HG02973 (cell line): ENCODE results near the gene FOSL1.
A peak's percentile ranks its signal among the peaks of the same experiment; 100 is the strongest.
"Not testable (repeated sequence)": the region's sequence is repeated elsewhere in the genome, so short reads cannot be mapped to it uniquely, and the experiment has no call there.

Experiments used
- ATAC-seq: cut with Tn5 transposase; IDR thresholded peaks from one replicate; pipeline ENCODE4 v1.9.1; 2021; ENCODE audit warnings: moderate library complexity; ENCODE audit not compliant: unreplicated experiment

The FOSL1 gene

DNA sequence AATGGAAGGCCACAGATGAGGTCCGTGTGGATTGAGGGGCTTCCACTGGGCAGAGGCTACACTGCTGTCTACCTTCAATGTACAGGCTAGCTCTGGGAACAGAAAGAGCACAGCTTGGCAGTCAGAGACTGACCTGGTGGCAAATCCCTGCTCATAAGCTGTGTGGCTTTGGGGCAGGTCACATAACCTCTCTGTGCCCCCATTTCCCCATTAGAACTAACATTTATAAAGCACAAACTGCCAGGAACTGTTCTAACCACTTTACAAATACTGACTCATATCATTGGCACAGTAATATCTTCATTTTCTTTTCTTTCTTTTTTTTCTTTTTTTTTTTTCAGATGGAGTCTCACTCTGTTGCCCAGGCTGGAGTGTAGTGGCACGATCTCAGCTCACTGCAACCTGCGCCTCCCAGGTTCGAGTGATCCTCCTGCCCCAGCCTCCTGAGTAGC is 3.1 kb downstream of the FOSL1 start:
- ATAC-seq, result no peak

DNA sequence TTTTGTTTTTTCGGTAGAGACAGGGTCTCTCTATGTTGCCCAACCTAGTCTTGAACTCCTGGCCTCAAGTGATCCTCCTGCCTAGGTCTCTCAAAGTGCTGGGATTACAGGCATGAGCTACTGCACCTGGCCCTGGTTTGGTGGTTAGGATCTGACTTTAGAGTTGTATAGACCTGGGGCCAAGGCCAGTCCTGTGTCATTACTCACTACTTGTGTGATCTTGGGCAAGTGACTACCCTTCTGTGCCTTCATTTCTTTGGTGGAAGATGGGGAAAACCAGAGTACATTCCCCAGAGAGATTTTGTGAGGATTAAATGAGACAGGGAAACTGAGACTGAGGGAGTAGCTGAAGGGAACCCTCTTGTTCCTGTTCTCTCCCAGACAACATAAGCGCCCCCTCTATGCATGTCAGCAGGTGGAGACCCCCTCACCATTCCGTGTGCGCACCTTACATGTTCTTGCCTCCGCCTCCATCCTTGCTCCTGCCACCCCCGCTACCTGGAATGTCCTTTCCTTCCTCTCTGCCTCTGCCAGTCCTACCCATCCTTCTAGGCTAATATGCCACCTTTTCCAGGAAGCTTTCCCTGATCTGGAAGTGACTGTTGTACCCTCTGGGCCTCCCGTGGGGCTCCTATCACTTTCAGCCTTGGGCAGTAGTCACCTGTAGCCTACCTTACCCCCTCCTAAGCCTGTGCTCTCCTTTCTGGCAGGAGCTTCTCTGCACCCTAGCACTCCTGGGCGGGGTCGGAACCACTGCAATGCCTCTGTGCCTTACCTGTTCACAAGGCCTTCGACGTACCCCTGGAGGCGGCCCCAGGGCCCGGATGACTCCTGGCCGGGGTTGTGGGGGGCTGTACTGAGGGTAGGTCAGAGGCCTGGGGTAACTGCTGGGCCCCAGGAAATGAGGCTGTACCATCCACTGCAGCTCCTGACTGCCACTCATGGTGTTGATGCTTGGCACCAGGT is 3.9 kb downstream of the FOSL1 start:
- ATAC-seq, result no peak

DNA sequence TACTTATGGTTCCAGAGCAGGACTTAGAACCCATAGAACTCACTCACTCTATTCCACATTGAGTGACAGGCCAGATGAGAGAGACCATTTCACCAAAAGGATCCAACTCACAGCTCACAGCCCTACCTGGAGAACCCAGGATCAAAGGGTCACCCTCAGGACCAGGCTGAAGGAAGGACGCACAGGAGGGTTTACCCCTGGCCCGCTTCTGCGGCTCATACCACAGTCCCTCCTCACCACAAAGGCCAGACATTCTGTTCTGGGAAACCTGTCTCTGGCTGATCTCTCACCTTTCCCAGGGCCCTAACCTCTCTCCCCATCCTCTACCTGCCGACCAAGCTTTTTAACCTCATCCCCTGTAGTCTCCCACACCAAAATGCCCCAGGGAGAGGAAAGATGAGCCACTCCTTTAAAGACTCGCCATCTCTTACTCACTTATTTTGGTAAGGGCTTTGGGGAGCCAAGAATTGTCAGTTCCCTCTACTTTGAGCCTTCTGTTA is 4.7 kb downstream of the FOSL1 start:
- no peak for ATAC-seq

DNA sequence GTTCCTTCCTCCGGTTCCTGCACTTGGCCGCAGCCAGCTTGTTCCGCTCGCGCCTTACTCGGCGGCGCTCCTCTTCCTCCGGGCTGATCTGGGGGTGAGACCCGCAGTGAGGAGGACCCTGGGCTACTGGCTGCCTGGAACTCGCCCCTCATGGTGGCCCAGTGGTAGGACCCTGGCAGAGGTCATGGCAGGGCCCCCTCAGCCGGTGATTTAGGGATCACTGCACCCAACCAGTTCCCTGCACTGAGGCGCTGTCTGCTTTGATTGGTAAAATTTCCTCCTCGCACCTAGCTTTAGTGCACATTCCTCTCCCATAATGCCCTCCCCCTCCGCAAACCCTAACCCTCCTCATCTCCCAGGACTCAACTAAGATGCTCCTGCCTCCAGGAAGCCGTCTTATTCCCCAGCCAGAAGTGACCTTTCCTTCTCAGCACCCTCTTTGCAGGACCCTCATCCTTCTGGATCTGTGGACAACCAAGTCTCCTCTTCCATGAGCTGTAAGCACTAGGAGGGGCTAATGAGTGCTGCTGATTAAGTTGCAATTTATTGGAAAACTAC is 6.1 kb downstream of the FOSL1 start:
- no peak for ATAC-seq

DNA sequence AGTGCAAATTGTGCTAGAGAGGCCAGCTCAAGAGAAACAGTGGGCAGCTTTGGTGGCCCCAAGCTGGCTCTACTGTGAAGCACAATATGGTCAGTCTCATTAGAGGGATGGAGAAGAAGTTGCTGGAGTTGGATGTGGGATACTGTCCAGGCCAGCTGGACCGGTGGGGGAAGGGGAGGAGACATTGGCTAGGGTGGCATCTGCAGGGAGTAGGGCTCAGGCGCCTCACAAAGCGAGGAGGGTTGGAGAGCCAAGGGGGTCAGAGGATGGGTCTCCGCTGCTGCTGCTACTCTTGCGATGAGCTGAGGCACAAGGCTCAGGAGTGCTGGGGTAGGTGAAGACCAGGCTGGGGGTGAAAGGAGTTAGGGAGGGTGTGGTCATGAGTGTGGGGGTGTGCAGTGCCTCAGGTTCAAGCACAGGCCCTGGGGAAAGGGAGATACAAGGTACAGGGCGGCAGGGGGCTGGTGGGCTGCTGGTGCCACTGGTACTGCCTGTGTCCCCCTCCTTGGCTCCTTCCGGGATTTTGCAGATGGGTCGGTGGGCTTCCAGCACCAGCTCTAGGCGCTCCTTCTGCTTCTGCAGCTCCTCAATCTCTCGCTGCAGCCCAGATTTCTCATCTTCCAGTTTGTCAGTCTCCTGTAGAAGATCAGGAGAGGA is 7.4 kb downstream of the FOSL1 start:
- ATAC-seq, result no peak

DNA sequence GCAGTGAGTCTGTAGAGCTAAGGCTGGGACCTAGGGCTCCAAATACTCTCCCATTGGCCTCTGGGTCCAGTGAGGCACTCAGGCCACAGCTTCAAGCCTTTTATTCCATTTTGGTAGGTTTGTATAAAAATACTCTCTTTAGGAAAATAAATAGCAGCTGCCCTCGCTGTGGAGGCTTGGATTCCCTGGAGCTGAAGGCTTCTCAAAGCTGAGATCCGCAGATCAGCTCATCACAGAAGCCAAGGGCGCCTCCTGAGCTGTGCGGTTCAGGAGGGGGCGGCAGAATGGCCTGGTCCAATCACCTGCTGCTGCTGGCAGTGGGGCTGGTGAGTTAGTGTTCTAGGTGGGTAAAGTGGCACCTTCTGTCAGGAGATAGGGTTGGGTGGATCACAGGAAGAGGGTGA is 8.0 kb downstream of the FOSL1 start:
- not testable (repeated sequence) for ATAC-seq

DNA sequence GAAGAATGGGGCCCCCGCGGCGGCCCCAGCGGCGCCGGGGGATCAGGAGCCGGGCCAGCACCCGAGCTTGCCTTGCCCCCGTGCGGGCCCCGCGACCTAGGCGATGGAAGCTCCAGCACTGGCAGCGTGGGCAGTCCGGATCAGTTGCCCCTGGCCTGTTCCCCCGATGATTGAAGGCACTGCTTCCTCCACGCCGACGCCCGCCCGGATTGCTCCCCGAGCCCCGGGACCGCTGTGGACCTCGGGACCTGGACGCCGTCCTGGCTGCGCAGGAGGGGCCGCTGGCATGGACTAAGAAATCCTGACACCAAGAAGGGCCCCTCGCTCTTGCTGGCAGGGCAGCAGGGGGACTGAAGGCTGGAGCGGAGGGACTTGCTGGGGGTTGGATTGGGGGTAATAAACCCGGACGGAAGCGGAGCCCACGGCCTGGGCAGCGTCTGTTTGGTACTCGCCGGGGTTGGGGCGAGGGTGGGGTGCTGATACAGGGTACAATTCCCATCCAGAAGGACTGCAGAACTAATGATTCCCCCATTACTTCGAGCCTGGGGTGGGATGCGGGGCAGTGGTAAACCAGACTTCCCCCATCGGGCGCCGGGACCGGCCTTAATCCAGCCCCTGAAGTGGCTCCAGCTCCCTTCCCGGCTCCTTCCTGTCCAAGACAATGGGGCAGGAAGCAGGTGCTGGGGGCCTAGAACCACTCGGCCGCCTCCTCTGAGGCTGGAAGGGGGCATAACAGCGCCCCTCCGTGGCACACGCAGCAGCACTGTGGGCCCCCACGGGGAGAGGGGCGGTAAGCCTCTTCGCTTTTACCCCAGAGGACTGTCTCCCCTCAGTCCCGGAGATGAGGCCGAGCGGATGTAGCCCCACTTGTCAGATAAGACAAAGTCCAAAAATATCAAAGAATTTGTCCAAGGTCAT is 8.7 kb downstream of the FOSL1 start:
- ATAC-seq, result no peak

DNA sequence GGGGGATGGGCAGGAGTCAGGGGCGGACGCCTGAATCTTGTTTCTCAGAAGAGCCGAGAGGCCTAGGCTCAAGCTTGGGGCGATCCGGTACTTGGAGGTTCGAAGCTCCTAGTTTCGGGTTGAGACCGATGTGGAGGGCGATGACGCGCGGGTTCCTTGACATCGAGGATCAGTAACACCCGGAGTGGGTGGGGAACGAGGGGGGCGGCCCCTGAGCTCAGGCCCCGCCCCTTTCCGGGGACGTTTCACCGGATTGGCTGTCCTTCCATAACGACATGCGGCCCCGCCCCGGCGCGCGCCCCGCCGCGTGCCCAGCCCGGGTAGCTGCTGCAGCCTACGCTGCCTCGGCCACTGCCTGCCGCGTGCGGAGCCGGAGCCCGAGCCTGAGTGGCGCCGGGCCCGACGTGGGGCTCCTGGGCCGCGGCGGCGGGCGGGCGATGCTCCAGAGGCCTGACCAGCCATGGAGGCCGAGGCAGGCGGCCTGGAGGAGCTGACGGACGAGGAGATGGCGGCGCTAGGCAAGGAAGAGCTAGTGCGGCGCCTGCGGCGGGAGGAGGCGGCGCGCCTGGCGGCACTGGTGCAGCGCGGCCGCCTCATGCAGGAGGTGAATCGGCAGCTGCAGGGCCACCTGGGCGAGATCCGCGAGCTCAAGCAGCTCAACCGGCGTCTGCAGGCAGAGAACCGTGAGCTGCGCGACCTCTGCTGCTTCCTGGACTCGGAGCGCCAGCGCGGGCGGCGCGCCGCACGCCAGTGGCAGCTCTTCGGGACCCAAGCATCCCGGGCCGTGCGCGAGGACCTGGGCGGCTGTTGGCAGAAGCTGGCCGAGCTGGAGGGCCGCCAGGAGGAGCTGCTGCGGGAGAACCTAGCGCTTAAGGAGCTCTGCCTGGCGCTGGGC is 9.6 kb downstream of the FOSL1 start, which contains the start of gene CCDC85B:
TSS of gene CCDC85B (plus strand) at position 350 of the 895 bp plus-strand sequence. CDS start at position 461, 111 bp downstream.
- peak; percentile 38 for ATAC-seq

DNA sequence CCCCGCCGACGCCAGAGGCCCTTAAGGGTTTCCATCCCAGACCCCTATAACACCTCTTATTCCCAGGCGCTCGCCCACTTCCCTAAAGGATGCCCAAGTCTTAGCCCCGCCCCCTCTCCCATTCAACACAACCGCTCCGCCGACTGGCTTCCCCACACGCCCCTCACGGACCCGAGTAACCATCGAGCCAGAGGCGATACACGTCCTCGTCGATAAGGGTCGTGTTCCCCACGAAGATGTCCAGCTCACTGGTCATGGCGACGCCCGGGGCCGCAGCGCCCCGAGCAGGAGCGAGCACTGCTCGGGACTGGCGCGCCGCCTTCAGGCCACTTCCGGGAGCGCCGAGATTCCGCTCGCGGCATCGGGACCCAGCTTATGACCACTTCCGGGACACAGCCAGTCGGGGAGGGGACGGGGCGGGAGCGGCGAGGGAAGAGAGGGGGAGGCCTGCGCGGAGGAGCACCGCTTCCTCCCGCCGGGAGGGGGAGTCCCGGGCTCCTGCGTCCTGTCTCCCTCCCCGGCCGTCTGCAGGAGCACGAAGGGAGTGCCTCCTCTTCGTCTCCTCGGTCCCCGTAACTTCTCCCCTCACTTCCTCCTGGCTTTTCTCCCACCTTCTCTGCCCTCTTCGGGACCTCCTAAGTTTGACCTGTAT is 11.9 kb downstream of the FOSL1 start, which contains the start of gene FIBP:
TSS of gene FIBP (minus strand) at position 309 of the 652 bp plus-strand sequence. CDS start at position 256, 53 bp downstream.
- ATAC-seq, result peak; percentile 43

DNA sequence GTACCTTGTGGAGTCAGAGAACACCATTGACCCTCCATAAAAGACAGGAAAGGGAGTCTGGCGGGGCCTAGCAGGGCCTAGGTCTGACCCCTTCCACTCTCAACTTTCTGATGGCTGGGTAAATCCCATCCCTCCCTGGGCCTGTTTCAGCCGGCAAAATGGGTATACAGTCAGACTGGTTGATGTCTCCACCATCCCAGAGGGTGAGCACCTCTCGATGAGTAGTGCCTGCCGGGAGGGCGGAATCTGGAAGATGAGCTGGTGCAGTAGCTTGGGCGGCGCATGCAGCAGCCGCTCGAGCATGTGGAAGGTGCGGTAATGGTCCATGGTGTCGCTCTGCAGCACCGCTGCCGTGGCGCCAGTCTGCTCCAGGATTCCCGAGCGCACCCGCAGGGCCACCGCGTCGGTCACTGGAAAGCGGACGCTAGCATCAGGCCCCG is 12.4 kb downstream of the FOSL1 start:
- ATAC-seq, result no peak

DNA sequence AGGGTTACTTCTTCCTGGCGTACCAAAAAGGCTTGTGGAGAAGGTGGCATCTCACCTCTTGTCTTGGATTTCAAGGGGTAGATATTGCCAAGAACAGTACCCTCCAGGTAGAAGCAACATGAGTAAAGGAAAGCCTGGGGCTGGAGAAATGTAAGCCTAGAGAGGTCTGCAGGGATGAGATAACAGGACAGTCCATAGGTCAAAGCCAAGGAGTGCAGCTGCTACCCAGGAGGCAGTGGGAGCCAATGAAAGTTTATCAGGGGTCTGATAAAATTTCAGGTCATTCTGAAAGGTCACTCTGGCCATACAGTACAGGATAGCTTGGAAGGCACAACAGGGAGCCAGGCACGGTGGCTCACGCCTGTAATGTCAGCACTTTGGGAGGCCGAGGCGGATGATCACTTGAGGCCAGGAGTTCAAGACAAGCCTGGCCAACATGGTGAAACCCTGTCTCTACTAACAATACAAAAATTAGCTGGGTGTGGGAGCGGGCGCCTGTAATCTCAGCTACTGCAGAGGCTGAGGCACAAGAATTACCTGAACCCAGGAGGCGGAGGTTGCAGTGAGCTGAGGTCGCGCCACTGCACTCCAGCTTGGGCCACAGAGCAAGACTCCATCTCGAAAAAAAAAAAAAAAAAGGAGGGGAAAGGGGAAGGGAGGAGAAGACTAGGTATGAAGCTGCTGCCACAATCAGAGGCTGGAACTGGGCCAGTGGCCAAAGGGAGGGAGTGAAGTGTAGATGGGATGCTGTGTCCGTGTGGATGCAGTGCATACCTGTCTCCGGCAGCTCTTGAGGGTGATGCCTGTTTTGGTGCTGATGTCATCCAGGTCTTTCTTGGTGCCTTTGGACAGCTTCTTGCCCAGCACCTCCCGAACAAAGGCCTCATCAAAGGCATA is 13.1 kb downstream of the FOSL1 start:
- ATAC-seq, result no peak

DNA sequence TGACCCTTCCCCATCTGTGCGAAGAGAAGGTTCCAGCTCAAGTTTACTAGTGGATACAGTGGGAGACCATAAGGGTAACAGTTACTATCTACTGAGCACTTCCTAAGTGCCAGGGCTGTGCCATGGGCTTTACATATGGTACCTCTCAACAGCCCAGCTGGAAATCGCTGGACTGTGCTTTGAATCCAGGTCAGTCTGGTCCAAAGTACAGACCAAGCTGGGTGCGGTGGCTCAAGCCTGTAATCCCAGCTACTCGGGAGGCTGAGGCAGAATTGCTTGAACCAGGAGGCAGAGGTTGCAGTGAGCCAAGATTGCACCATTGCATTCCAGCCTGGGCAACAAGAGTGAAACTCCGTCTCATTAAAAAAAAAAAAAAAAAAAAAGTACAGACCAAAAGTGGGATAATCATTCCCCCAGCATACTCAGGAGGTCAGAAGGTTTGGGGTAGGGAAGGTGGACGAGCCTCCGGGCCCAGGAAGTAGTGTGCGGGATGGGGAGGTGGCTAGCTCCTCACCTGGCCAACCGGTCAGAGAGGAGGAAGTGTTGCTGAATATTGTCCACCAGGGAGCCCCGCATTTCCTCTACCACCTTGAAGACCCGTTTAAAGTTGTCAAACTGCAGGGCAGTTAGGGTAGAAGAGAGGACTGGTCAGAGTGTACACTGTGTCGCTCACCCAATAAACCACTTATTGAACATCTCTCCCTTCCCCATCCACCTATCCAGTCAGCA is 14.2 kb downstream of the FOSL1 start:
- no peak for ATAC-seq

DNA sequence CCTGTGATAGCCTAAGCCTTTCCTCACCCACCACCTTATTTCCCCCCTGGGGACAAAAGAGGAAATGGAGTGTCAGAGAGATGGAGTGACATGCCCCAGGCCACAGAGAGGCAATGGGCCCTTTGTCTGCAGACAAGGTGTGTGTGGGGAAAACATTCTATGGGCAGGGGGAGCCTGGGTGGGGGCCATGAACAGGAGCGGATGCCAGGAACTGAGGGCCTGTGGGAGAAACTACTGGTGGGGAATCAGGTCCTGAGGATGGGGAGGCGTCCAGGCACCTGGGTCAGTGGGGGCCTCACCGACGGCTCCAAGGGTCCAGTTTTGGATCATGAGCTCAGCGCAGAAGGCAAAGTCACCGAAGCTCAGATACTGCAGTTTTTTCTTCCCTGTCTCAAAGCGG is 15.0 kb downstream of the FOSL1 start:
- ATAC-seq, result no peak

DNA sequence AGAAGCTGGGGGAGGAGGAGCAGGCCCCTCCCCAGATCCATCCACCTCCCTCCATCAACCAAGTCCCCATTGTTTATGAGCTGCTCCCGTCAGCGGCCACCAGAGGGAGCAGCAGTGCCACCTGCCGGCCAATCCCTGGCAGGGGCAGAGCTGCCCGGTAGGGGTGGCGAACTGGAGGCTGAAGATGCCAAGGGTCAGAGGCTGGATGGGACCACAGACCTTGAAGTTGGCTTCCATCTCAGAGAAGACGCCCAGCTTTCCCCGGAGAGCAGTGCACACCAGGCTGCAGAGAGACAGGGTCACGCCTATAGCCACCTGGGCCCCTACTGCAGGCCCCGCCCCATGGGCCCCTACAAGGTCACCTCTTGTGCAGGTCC is 15.5 kb downstream of the FOSL1 start:
- no peak for ATAC-seq

DNA sequence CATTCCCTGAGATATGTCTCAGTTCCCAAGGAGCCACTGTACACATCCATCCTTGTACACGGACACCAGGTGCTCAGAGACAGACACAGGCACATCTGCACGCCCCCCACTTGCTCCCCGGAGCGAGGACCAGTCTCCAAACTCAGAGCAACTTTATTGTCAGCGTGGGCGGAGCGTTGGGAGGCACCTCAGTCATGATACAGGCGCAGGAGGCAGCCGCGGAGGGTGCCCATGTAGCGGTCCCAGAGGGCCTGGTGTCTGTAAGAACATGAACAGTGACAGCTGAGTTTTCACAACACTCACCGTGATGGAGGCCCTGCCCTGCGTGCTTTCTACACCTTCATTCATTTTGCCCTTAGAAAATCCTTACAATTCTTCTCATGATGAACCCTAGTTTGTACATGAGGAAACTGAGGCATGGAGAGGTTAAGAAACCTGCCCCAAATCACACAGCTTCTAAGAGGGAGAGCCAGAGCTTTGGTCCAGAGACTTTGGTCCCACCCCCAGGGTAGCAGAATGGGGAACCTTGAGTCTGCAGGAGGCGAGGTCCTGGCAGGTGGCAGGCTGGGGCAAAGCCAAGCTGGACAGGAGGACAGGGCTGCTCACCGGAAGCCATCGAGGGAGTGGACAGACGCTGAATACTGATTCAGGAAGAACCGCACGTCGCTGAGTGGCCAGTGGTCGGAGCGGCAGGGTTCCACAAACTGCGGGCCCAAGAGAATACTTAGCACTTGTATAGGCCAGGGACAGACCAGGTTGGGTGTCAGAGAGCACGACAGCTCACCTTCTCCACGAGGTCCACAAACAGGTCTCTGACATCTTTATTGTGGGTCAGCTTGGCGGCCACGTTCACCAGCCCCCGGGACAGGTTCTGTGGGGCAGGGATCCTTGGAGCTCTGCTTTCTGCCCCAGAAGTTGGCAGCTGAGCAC is 16.1 kb downstream of the FOSL1 start:
- no peak for ATAC-seq
